ENCODE data around the gene CAPRIN1.
A peak's percentile ranks its signal among the peaks of the same experiment; 100 is the strongest.

The CAPRIN1 gene

GRCh38 chr11:34050581-34051348 is 766 bp upstream of the CAPRIN1 start:
- no peak for TF ChIP-seq POLR2AphosphoS5 (IDR thresholded peaks at IDR 0.05; ENCODE audit: low read depth, low read length)
- TF ChIP-seq, protein P1, sequence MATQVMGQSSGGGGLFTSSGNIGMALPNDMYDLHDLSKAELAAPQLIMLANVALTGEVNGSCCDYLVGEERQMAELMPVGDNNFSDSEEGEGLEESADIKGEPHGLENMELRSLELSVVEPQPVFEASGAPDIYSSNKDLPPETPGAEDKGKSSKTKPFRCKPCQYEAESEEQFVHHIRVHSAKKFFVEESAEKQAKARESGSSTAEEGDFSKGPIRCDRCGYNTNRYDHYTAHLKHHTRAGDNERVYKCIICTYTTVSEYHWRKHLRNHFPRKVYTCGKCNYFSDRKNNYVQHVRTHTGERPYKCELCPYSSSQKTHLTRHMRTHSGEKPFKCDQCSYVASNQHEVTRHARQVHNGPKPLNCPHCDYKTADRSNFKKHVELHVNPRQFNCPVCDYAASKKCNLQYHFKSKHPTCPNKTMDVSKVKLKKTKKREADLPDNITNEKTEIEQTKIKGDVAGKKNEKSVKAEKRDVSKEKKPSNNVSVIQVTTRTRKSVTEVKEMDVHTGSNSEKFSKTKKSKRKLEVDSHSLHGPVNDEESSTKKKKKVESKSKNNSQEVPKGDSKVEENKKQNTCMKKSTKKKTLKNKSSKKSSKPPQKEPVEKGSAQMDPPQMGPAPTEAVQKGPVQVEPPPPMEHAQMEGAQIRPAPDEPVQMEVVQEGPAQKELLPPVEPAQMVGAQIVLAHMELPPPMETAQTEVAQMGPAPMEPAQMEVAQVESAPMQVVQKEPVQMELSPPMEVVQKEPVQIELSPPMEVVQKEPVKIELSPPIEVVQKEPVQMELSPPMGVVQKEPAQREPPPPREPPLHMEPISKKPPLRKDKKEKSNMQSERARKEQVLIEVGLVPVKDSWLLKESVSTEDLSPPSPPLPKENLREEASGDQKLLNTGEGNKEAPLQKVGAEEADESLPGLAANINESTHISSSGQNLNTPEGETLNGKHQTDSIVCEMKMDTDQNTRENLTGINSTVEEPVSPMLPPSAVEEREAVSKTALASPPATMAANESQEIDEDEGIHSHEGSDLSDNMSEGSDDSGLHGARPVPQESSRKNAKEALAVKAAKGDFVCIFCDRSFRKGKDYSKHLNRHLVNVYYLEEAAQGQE (IDR thresholded peaks at IDR 0.05; ENCODE audit: insufficient read depth in 1 of 2, low read depth in 2 of 2, low read length in 2 of 2) = no peak
- TF ChIP-seq FOXP2 (optimal IDR thresholded peaks at IDR 0.05; ENCODE audit: borderline replicate concordance, extremely low read depth, extremely low read length, insufficient read depth) = no peak
- no peak for TF ChIP-seq SIN3A (IDR thresholded peaks at IDR 0.05; ENCODE audit: borderline replicate concordance, insufficient read depth, low read length)
- TF ChIP-seq TAF1 (IDR thresholded peaks at IDR 0.05; ENCODE audit: borderline replicate concordance, insufficient read depth, low read length) = no peak

DNA sequence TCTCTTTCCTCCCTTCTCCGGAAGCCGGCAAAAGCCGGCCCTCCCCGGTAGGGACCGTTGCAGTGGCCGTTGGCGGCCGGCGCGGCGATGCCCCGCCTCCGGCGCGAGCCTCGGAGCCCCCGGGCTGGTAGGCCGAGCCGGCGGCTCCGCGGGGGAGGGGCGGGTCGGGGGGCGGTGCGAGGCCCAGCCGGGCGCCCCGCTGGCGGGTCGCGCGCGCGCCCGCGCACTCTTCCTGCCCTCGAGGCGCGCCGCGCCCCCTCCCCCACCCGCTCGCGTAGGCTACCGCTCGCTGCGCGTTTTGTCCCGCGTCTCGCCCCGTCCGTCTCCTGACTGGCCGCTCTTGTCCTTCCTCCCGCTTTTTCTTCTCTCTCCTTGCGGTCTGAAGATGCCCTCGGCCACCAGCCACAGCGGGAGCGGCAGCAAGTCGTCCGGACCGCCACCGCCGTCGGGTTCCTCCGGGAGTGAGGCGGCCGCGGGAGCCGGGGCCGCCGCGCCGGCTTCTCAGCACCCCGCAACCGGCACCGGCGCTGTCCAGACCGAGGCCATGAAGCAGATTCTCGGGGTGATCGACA is 591 bp downstream of the CAPRIN1 start:
- TF ChIP-seq POLR2AphosphoS5 (IDR thresholded peaks at IDR 0.05; ENCODE audit: low read depth, low read length) = peak; percentile 21; the same call in 1 of the 2 replicates
- TF ChIP-seq SIN3A (IDR thresholded peaks at IDR 0.05; ENCODE audit: borderline replicate concordance, insufficient read depth, low read length) = peak; percentile 45; the same call in 1 of the 2 replicates
- no peak for TF ChIP-seq FOXP2 (optimal IDR thresholded peaks at IDR 0.05; ENCODE audit: borderline replicate concordance, extremely low read depth, extremely low read length, insufficient read depth)
- TF ChIP-seq, protein P1 (IDR thresholded peaks at IDR 0.05; ENCODE audit: insufficient read depth in 1 of 2, low read depth in 2 of 2, low read length in 2 of 2) = peak; percentile 23 to 24; a peak in 1 of 4 replicates
- peak; percentile 83 for TF ChIP-seq TAF1 (IDR thresholded peaks at IDR 0.05; ENCODE audit: borderline replicate concordance, insufficient read depth, low read length)

DNA sequence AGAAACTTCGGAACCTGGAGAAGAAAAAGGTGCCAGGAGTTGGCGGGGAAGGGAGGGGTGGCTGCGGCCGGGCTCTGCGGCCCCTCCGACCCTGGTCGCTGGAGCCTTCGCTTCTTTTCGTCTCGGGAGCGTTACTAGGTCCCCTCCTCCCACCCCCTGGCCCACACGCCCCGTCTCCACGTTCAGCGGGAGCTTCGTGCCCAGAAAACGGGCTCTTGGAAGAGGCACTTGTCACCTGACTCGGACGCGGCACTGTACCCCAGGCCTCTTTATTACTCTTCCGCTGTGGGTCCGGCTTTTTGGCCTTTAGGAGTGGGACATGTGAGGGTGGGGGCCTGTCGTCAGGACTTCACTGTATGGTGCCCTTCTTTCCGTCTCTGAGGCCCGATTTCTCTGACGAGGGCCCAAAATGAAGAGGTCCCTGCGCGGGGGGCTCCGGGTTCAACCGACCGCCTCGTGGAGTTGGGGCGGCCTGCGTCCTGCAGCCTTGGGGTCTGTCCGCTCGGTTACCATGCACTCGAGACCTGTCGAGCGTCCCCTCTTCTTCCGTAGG is 1.2 kb downstream of the CAPRIN1 start:
- TF ChIP-seq FOXP2 (optimal IDR thresholded peaks at IDR 0.05; ENCODE audit: borderline replicate concordance, extremely low read depth, extremely low read length, insufficient read depth) (no peak), POLR2AphosphoS5 (IDR thresholded peaks at IDR 0.05; ENCODE audit: low read depth, low read length) (no peak), TAF1 (IDR thresholded peaks at IDR 0.05; ENCODE audit: borderline replicate concordance, insufficient read depth, low read length) (no peak), SIN3A (IDR thresholded peaks at IDR 0.05; ENCODE audit: borderline replicate concordance, insufficient read depth, low read length) (no peak)
- TF ChIP-seq, protein P1 (IDR thresholded peaks at IDR 0.05; ENCODE audit: insufficient read depth in 1 of 2, low read depth in 2 of 2, low read length in 2 of 2) = no peak

GRCh38 chr11:34053161-34053686 is 1.7 kb downstream of the CAPRIN1 start:
- TF ChIP-seq, protein P1 (IDR thresholded peaks at IDR 0.05; ENCODE audit: insufficient read depth in 1 of 2, low read depth in 2 of 2, low read length in 2 of 2) = no peak; a peak in 1 of 4 replicates
- TF ChIP-seq SIN3A (IDR thresholded peaks at IDR 0.05; ENCODE audit: borderline replicate concordance, insufficient read depth, low read length) (peak; percentile 74; the same call in 1 of the 2 replicates), POLR2AphosphoS5 (IDR thresholded peaks at IDR 0.05; ENCODE audit: low read depth, low read length) (peak; percentile 66; the same call in 1 of the 2 replicates), TAF1 (IDR thresholded peaks at IDR 0.05; ENCODE audit: borderline replicate concordance, insufficient read depth, low read length) (peak; percentile 89; the same call in 1 of the 2 replicates), FOXP2 (optimal IDR thresholded peaks at IDR 0.05; ENCODE audit: borderline replicate concordance, extremely low read depth, extremely low read length, insufficient read depth) (no peak)

Data from PFSK-1 (cell line).